GM18951 (cell line): ENCODE results near the gene OTUD7B.

Experiments used
- POLR2A ChIP-seq: IDR thresholded peaks from 4 replicates; pipeline ENCODE4 v1.6.1; 2011; ENCODE audit warnings: mild to moderate bottlenecking; ENCODE audit not compliant: insufficient read length, insufficient read depth; ENCODE audit errors: extremely low read depth
- in situ Hi-C: fragments of 300-500 bp; cut with MboI; formaldehyde crosslinking; loops from one replicate; pipeline ENCODE4 v1.12.0; 2022; ENCODE audit warnings: low sequenced_read_pairs, mixed read lengths, inconsistent platforms; ENCODE audit not compliant: unreplicated experiment

OTUD7B gene

GRCh38 chr1:150015651-150016131 is 5.2 kb upstream of the OTUD7B start:
- no peak for TF ChIP-seq POLR2A
- in situ Hi-C loops: no loop called here

- no peak for TF ChIP-seq POLR2A
- in situ Hi-C loops: no loop called here
These were observed 2.1 kb upstream of the OTUD7B start for GRCh38 chr1:150012611-150013010.

DNA sequence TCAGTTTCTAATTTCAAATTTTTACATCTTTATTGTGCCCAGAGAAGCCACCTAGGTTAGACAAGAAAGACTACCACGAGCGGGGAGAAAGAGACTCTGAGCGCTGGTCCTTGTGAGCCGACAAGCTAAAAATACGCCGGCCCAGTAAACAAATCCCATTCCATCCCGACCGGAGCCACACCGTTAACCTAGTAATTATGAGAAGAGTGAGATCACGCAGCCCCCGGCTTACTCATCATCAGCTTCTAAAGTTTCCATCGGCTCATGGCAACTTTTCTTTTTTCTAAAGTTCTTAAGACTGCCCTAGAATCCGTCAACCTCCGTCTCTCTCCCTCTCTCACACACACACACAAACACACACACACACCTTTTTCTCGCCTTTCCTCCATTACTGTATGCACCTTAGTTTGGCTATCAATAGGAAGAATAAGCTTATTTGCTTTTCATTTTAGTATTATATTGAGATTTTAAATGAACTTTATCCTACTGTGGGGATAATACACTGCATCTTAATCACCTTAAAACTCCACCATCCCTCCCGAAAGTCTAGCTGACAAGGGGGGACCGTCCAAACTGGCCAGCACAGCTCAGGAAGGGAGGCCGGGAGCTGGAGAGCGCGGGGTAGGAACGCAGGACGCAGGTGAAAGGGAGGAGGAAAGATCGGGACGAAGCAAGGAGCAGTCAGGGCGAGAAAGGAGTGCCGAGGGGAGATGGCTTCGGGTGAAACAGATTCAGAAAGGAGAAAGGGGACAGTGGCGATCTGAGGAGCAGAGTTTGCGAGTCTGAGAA is 728 bp downstream of the OTUD7B start:
- no peak for TF ChIP-seq POLR2A
- in situ Hi-C loops: no loop called here

- no peak for TF ChIP-seq POLR2A
- in situ Hi-C loops: no loop called here
These were observed 1.8 kb downstream of the OTUD7B start for GRCh38 chr1:150008699-150009098.

DNA sequence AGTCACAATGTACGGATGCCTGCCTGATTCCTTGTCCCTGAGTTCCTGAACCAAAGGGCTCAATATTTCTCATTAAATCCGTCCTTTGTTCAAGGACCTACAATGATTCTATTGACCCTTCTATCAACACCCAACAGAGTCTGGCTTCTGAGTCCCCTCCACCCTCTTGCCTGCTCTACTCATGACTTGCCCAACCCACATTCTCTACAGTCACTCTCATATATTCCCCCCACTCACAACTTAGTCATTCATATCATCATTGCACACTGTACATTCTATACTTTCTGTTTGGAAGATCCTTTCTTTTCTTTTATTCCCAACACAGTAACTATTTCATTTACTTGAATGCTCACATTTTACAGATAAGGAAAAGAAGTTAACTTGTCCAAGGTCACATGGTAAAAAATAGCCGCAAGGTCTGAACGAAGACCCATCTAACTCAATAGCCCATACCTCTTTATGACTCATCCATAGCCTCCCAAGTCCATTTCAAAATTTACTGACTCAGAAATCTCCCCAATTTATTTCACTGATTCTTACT is 3.6 kb downstream of the OTUD7B start:
- in situ Hi-C loops: no loop called here
- no peak for TF ChIP-seq POLR2A

DNA sequence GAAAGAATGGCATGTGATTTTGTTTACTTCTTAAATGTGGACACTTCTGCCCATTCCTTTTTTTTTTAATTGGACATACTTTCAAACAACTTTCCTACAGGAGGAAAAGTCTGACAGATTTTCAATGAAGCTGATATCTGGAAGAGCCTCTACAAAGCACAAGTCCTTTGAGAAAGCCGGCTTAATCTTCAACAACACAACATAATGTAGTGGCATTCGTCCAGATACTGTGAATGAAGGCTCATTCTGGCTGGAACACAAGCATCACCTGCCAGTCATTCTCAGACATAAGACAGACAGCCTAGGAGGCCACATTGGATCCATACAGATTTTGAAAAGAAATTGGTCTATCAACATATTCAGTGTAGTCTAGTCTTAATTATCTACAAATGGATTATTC is 4.9 kb downstream of the OTUD7B start:
- in situ Hi-C loops: no loop called here
- no peak for TF ChIP-seq POLR2A

DNA sequence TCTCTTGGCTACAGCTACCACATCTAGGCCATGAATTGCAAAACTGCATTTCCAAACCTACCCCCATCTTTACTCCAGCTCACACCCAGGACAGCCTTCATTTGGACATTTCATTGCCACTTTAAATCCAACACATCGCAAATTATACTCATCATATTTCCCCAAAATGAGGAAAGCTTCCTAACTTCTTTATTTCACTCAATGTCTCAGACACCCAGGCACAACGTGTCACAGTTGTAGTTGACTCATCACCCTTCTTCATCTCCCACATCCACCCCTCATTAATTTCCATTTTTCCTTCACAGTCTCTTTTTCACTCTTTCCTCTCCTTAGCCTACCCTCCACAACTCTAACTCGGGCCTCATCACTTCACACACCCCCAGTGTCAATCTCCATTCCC is 6.7 kb downstream of the OTUD7B start:
- TF ChIP-seq POLR2A: no peak
- in situ Hi-C loops: no loop called here

GRCh38 chr1:150002217-150002616 is 8.3 kb downstream of the OTUD7B start:
- in situ Hi-C loops: no loop called here
- TF ChIP-seq POLR2A: no peak

DNA sequence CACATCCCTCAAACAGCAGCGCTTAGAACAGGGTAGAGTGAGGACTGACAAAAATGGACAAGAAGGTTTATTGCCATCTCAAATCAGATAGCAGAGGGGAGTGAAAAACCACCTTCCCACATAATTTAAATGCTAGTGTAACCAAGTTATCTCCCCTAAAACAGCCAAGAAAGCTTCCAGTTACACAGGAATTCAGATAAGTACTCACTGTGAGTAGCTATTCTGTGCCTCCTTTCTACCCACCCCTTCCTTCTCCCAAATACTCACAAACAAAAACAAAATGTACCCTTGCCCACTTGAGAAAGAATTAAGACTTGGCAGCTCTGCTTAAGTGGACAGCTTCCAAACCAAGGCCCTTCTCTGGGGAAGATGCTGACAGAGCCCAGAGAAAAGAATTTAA is 9.1 kb downstream of the OTUD7B start:
- no peak for TF ChIP-seq POLR2A
- in situ Hi-C loops: no loop called here

- in situ Hi-C loops: no loop called here
- TF ChIP-seq POLR2A: no peak
These were observed 12.8 kb downstream of the OTUD7B start for GRCh38 chr1:149997585-149998262.

- no peak for TF ChIP-seq POLR2A
- in situ Hi-C loops: no loop called here
These were observed 14.6 kb downstream of the OTUD7B start for GRCh38 chr1:149995927-149996326.

DNA sequence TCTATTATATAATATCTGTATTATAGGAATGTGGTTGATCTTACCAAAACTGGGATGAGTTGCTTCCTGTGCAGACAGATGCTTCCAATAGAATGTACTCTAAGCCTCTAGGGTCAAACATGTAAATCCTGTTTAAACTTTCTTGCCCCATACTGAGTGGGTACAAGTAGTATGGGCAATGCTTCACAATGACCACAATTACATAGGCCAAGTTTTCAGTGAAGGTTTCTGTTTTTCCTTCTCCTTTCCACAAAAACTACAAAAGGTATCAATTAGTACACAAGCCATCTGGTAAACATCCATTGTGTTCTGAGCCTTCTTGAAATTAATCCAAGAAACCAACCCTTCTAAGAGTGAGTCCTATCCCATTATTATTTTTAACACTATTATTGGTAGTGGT is 16.8 kb downstream of the OTUD7B start:
- in situ Hi-C loops: no loop called here
- TF ChIP-seq POLR2A: no peak

- in situ Hi-C loops: no loop called here
- TF ChIP-seq POLR2A: no peak
These were observed 17.3 kb downstream of the OTUD7B start for GRCh38 chr1:149993181-149993580.

DNA sequence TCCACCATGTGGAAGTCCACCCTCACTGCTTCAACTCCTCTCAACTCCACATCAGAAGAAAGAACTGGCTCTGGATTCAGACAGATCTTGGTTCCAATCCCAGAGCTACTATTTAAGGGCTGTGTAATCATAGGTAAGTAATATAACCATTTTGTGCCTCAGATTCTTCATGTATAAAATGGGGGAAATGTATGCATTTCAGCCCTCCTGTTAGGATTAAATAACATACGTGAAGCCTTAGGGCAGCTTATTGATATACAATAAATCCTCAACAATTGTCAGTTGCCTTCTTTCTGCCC is 23.3 kb downstream of the OTUD7B start:
- in situ Hi-C loops: no loop called here
- TF ChIP-seq POLR2A: no peak
